T-cell (primary cell): ENCODE results near the gene CD247. TPM values are rescaled to one million over a fixed set of nuclear protein-coding genes. Genes with fewer than 3 reads are reported as not detected.

Experiments
- ATAC-seq, 4 experiments: fragments of 200-7000 bp in 3 of 4; fragments of 150-1000 bp in 1 of 4; cut with Tn5 transposase; replicated peaks in 1 of 4; 1 replicate in 3 of 4; 2 replicates in 1 of 4; pipeline ENCODE4 v1.10.0; 2021; ENCODE audit warnings: moderate library complexity in 3 of 4, mild to moderate bottlenecking in 2 of 4, moderate number of reproducible peaks in 1 of 4
- CTCF ChIA-PET, 2 donors: fragments of 300-600 bp; sonication (Branson Sonifier 250); formaldehyde crosslinking; loops; one replicate each; lab custom pipeline; 2022; ENCODE audit warnings: antibody characterized with exemption in 2 of 2; lab: Charles Lee
- POLR2A ChIA-PET, 2 donors: fragments of 300-600 bp; sonication (Branson Sonifier 250); formaldehyde crosslinking; loops; one replicate each; lab custom pipeline; 2022; ENCODE audit warnings: antibody characterized with exemption in 2 of 2; lab: Charles Lee
- DNase-seq, 35 experiments: peaks; one replicate each; pipeline versions ENCODE4 v3.0.0 to v3.0.0-alpha.2; 2013 to 2023
- H3K27ac ChIP-seq: one replicate; pipeline ENCODE4 v1.5.1; 2013; ENCODE audit warnings: low read length
- H3K27me3 ChIP-seq, 2 experiments: replicated peaks in 1 of 2; 1 replicate in 1 of 2; 2 replicates in 1 of 2; pipeline versions ENCODE4 v1.6.1 to v1.7.0; 2013; ENCODE audit warnings: low read length in 1 of 2, mixed read lengths in 1 of 2; ENCODE audit not compliant: control insufficient read depth in 2 of 2, insufficient read depth in 2 of 2; ENCODE audit errors: extremely low read depth in 1 of 2
- H3K36me3 ChIP-seq, 2 donors: 1 replicate in 1 of 2; 2 replicates in 1 of 2; pipeline versions ENCODE4 v1.6.1 to v1.7.0; 2013; ENCODE audit warnings: low read length in 1 of 2; ENCODE audit not compliant: control insufficient read depth in 2 of 2, insufficient read depth in 1 of 2; ENCODE audit errors: extremely low read depth in 1 of 2
- H3K4me1 ChIP-seq, 2 experiments: 1 replicate in 1 of 2; 2 replicates in 1 of 2; pipeline versions ENCODE4 v1.6.1 to v1.7.0; 2013; ENCODE audit warnings: low read length in 2 of 2, mixed read lengths in 1 of 2; ENCODE audit not compliant: insufficient read depth in 2 of 2, control insufficient read depth in 1 of 2; ENCODE audit errors: extremely low read depth in 1 of 2
- H3K4me3 ChIP-seq, 2 donors: 1 replicate in 1 of 2; 2 replicates in 1 of 2; pipeline versions ENCODE4 v1.5.1 to v1.7.0; 2013; ENCODE audit warnings: mild to moderate bottlenecking in 2 of 2, low read length in 1 of 2, moderate library complexity in 1 of 2; ENCODE audit not compliant: control insufficient read depth in 1 of 2; ENCODE audit errors: extremely low read depth in 1 of 2
- H3K9me3 ChIP-seq: 2 replicates; pipeline ENCODE4 v1.7.0; 2013
- H3K27ac Mint-ChIP-seq, 2 donors: one replicate each; pipeline ENCODE4 v1.8.0; 2020 to 2021; ENCODE audit warnings: mild to moderate bottlenecking in 2 of 2, mixed read lengths in 2 of 2
- H3K27me3 Mint-ChIP-seq, 2 donors: one replicate each; pipeline ENCODE4 v1.8.0; 2021 to 2022; ENCODE audit warnings: mixed read lengths in 2 of 2
- H3K36me3 Mint-ChIP-seq: one replicate; pipeline ENCODE4 v1.8.0; 2021; ENCODE audit warnings: mixed read lengths
- H3K4me1 Mint-ChIP-seq, 3 donors: one replicate each; pipeline ENCODE4 v1.8.0; 2020 to 2022; ENCODE audit warnings: mixed read lengths in 3 of 3, mild to moderate bottlenecking in 1 of 3
- H3K4me3 Mint-ChIP-seq, 3 donors: one replicate each; pipeline ENCODE4 v1.8.0; 2020 to 2022; ENCODE audit warnings: mild to moderate bottlenecking in 3 of 3, mixed read lengths in 3 of 3, moderate library complexity in 3 of 3
- H3K9me3 Mint-ChIP-seq, 3 donors: one replicate each; pipeline ENCODE4 v1.8.0; 2020 to 2022; ENCODE audit warnings: mixed read lengths in 3 of 3
- WGBS: methylation state at CpG from one replicate; pipeline ENCODE4 v1.1.5; 2013; ENCODE audit warnings: missing lambda C conversion rate; ENCODE audit not compliant: insufficient coverage; 5-methylcytosine and 5-hydroxymethylcytosine counted together
- total RNA-seq, 35 experiments: library from RNA in 6 of 35; stranded (reverse) in 6 of 35; fragments of 120-200 nt in 1 of 35; gene quantifications; one replicate each; pipeline versions ENCODE4 v1.2.1 to v1.2.4 and lab custom pipeline; 2013 to 2026

Gene CD247
- total RNA-seq, 5 donors from 2014 or later (not counting 1 experiment from before 2014, with no cell fraction given) = 324 to 414 (median 385) TPM

- Histone ChIP-seq H3K27me3 (no peaks in the 10 kb centered on the region), H3K36me3 (peaks cover 3 to 28% of the 10 kb centered on the region in 2 donors), H3K4me1 (peaks cover 65 to 96% of the 10 kb centered on the region in 2 experiments), H3K9me3 (no peaks in the 10 kb centered on the region), H3K27ac (peak overlapping the region; percentile 81), H3K4me3 (no peak overlapping the region)
- Mint-ChIP-seq H3K4me1 (peaks cover 96 to 100% (median 96%) of the 10 kb centered on the region in 3 donors), H3K36me3 (peaks cover 32% of the 10 kb centered on the region), H3K4me3 (peak overlapping the region; percentile 58 to 98 (median 74)), H3K27ac (peak overlapping the region; percentile 97), H3K9me3 (no peaks in the 10 kb centered on the region), H3K27me3 (no peaks in the 10 kb centered on the region)
- WGBS = 10% methylated on average over 9 of the region's 14 CpGs
- ChIA-PET CTCF (interaction anchor here in 1 of 2 donors (0.7 to 1.2 kb wide), 3 partner anchors 10 to 65 kb away, joined by 3 to 5 read pairs (median 3); partner anchors contain the start of gene CREG1), POLR2A (interaction anchor here (0.6 to 2.4 kb wide), 5 partner anchors 15 to 34 kb away, joined by 3 to 10 read pairs (median 3); partner anchors contain the start of gene CD247 (in 1 of the 2))
- peak in 2 of 35 experiments; percentile 24 to 35 for DNase-seq
- ATAC-seq = no peak
These were observed 29.5 kb downstream of the CD247 start for GRCh38 chr1:167488786-167489185.

- Mint-ChIP-seq H3K27ac (peak overlapping the region; percentile 97), H3K4me3 (peak overlapping the region in 2 of 3 donors; percentile 74 to 98), H3K36me3 (peaks cover 33% of the 10 kb centered on the region), H3K4me1 (peaks cover 97 to 100% (median 98%) of the 10 kb centered on the region in 3 donors), H3K9me3 (no peaks in the 10 kb centered on the region), H3K27me3 (no peaks in the 10 kb centered on the region)
- Histone ChIP-seq H3K36me3 (peaks cover 3 to 20% of the 10 kb centered on the region in 2 donors), H3K4me3 (peak overlapping the region in 1 of 2 donors; percentile 2), H3K27ac (peak overlapping the region; percentile 43), H3K4me1 (peaks cover 67 to 96% of the 10 kb centered on the region in 2 experiments), H3K27me3 (no peaks in the 10 kb centered on the region), H3K9me3 (no peaks in the 10 kb centered on the region)
- ATAC-seq (no peak), DNase-seq (no peak)
- POLR2A ChIA-PET = no interaction called here
- CTCF ChIA-PET = interaction anchor here in 1 of 2 donors (0.6 to 1.2 kb wide), 3 partner anchors 29 to 226 kb away, joined by 3 to 4 read pairs (median 3); no protein-coding TSS in a partner anchor
- WGBS = 69% methylated on average over 2 of the region's 3 CpGs
These were observed 30.7 kb downstream of the CD247 start for GRCh38 chr1:167487614-167488013.

GRCh38 chr1:167486090-167486824 lies 32.1 kb downstream of the CD247 start:
- peak in 5 of 35 experiments; percentile 33 to 54 (median 47) for DNase-seq
- Mint-ChIP-seq H3K36me3 (peaks cover 33% of the 10 kb centered on the region), H3K4me3 (peak overlapping the region; percentile 65 to 80 (median 72)), H3K4me1 (peaks cover 97 to 100% (median 98%) of the 10 kb centered on the region in 3 donors), H3K9me3 (no peaks in the 10 kb centered on the region), H3K27me3 (no peaks in the 10 kb centered on the region), H3K27ac (peak overlapping the region; percentile 97)
- CTCF ChIA-PET = interaction anchor here (0.5 to 0.8 kb wide), 2 partner anchors 10 to 30 kb away, joined by 3 read pairs; no protein-coding TSS in a partner anchor
- Histone ChIP-seq H3K27ac (peak overlapping the region; percentile 77), H3K9me3 (no peaks in the 10 kb centered on the region), H3K27me3 (no peaks in the 10 kb centered on the region), H3K36me3 (peaks cover 3 to 32% of the 10 kb centered on the region in 2 donors), H3K4me3 (peak overlapping the region; percentile 1 to 14), H3K4me1 (peaks cover 73 to 96% of the 10 kb centered on the region in 2 experiments)
- ATAC-seq = no peak
- 29% methylated on average over 10 of the region's 15 CpGs for WGBS
- POLR2A ChIA-PET = interaction anchor here in 1 of 2 donors (0.6 to 1.1 kb wide), 3 partner anchors 13 to 19 kb away, joined by 3 to 11 read pairs (median 4); no protein-coding TSS in a partner anchor

GRCh38 chr1:167484726-167485502 lies 33.4 kb downstream of the CD247 start:
- peak overlapping the region; percentile 77 for H3K27ac ChIP-seq
- no peak for DNase-seq
- CTCF ChIA-PET = interaction anchor here in 1 of 2 donors (0.7 to 0.8 kb wide), 2 partner anchors 38 to 49 kb away, joined by 3 read pairs; no protein-coding TSS in a partner anchor
- peak overlapping the region in 1 of 2 donors; percentile 8 for H3K4me3 ChIP-seq
- POLR2A ChIA-PET = interaction anchor here (0.6 to 1.1 kb wide), 5 partner anchors 9 to 33 kb away, joined by 3 to 11 read pairs (median 3); partner anchors contain the start of gene CD247 (in 1 of the 2)
- Mint-ChIP-seq H3K27me3 (no peaks in the 10 kb centered on the region), H3K27ac (peak overlapping the region; percentile 97), H3K36me3 (peaks cover 40% of the 10 kb centered on the region), H3K4me1 (peaks cover 97 to 100% (median 98%) of the 10 kb centered on the region in 3 donors), H3K4me3 (peak overlapping the region; percentile 65 to 80 (median 66)), H3K9me3 (no peaks in the 10 kb centered on the region)
- peaks cover 7 to 38% of the 10 kb centered on the region in 2 donors for H3K36me3 ChIP-seq
- no peak for ATAC-seq
- 67% methylated on average over 10 of the region's 12 CpGs for WGBS
- no peaks in the 10 kb centered on the region for H3K9me3 ChIP-seq
- no peaks in the 10 kb centered on the region for H3K27me3 ChIP-seq
- peaks cover 83 to 95% of the 10 kb centered on the region in 2 experiments for H3K4me1 ChIP-seq

DNA sequence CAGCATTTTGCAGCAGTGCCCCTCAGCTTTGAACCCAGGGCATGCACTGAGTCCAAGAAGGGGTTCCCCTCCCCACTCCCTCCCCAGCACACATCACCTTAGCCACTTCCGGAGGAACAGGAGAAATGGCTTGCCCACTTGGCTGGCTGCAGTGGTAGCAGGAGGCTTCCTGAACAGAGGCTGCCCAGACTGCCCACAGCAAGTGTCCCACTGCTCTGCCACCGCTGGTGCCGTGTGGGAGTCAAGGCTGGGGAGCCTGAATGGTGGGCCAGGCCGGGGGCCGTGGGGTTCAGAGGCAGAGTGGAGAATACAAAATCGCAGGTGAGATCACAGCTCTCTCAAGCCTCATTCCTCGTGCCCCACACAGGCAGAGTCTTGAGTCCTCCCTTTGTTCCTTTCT lies 34.5 kb downstream of the CD247 start:
- Histone ChIP-seq H3K4me1 (peaks cover 89 to 93% of the 10 kb centered on the region in 2 experiments), H3K36me3 (peaks cover 12 to 42% of the 10 kb centered on the region in 2 donors), H3K27me3 (no peaks in the 10 kb centered on the region), H3K27ac (peak overlapping the region; percentile 77), H3K9me3 (no peaks in the 10 kb centered on the region), H3K4me3 (peak overlapping the region; percentile 0 to 12)
- Mint-ChIP-seq H3K9me3 (no peaks in the 10 kb centered on the region), H3K4me1 (peaks cover 99 to 100% (median 99%) of the 10 kb centered on the region in 3 donors), H3K4me3 (peak overlapping the region; percentile 65 to 80 (median 66)), H3K27ac (peak overlapping the region; percentile 97), H3K36me3 (peaks cover 46% of the 10 kb centered on the region), H3K27me3 (no peaks in the 10 kb centered on the region)
- WGBS = 19% methylated on average over 3 of the region's 7 CpGs
- CTCF ChIA-PET = interaction anchor here in 1 of 2 donors (0.6 to 1.1 kb wide), 7 partner anchors 16 to 49 kb away, joined by 3 to 4 read pairs (median 4); no protein-coding TSS in a partner anchor
- peak in 1 of 35 experiments; percentile 50 for DNase-seq
- ATAC-seq = peak in 2 of 4 experiments; percentile 18 to 31
- POLR2A ChIA-PET = interaction anchor here (0.6 to 1.4 kb wide), 7 partner anchors 8 to 37 kb away, joined by 3 to 4 read pairs (median 3); no protein-coding TSS in a partner anchor
